ENCODE results near the gene RNU2-1.
"Not testable (repeated sequence)": the region's sequence is repeated elsewhere in the genome, so short reads cannot be mapped to it uniquely, and the experiment has no call there.

The RNU2-1 gene

GRCh38 chr17:43231205-43232020 lies 2.4 kb downstream of the RNU2-1 start:
- WGBS, 2 experiments = 91 to 92% methylated on average over 13 to 20 of the region's 40 CpGs
- H3K27me3 ChIP-seq (ENCODE audit: control insufficient read depth, insufficient read depth, low read length, poor library complexity, severe bottlenecking); H3K9me3 ChIP-seq (ENCODE audit: control insufficient read depth, low read length); H3K4me1 ChIP-seq (ENCODE audit: control insufficient read depth, insufficient read depth, low read length); H3K27ac ChIP-seq (ENCODE audit: insufficient read depth, low read depth, low read length, poor library complexity, severe bottlenecking); H3K4me3 ChIP-seq (ENCODE audit: insufficient read depth, low read depth, low read length); H3K36me3 ChIP-seq (ENCODE audit: control insufficient read depth, insufficient read depth, low read length): not testable (repeated sequence)

GRCh38 chr17:43228020-43228782 lies 5.6 kb downstream of the RNU2-1 start, which contains the start of gene CCDC200:
Gene CCDC200, minus strand, starts transcription at chr17:43228623. Its CDS starts 69 bp downstream, at chr17:43228554.
- H3K36me3 ChIP-seq (ENCODE audit: control insufficient read depth, insufficient read depth, low read length); H3K4me1 ChIP-seq (ENCODE audit: control insufficient read depth, insufficient read depth, low read length); H3K9me3 ChIP-seq (ENCODE audit: control insufficient read depth, low read length); H3K4me3 ChIP-seq (ENCODE audit: insufficient read depth, low read depth, low read length); H3K27me3 ChIP-seq (ENCODE audit: control insufficient read depth, insufficient read depth, low read length, poor library complexity, severe bottlenecking); H3K27ac ChIP-seq (ENCODE audit: insufficient read depth, low read depth, low read length, poor library complexity, severe bottlenecking): not testable (repeated sequence)
- WGBS, 2 experiments = no CpG with 5 or more reads among the region's 7 CpGs

GRCh38 chr17:43226393-43226792 lies 7.4 kb downstream of the RNU2-1 start:
- Histone ChIP-seq H3K27me3 (ENCODE audit: control insufficient read depth, insufficient read depth, low read length, poor library complexity, severe bottlenecking) (no peaks in the 10 kb centered on the region), H3K9me3 (ENCODE audit: control insufficient read depth, low read length) (no peaks in the 10 kb centered on the region), H3K36me3 (ENCODE audit: control insufficient read depth, insufficient read depth, low read length) (no peaks in the 10 kb centered on the region), H3K4me1 (ENCODE audit: control insufficient read depth, insufficient read depth, low read length) (no peaks in the 10 kb centered on the region), H3K4me3 (ENCODE audit: insufficient read depth, low read depth, low read length) (no peak overlapping the region), H3K27ac (ENCODE audit: insufficient read depth, low read depth, low read length, poor library complexity, severe bottlenecking) (no peak overlapping the region)
- whole genome bisulfite sequencing, 2 experiments = 92 to 94% methylated on average over 7 of the region's 7 CpGs

- H3K4me1 ChIP-seq (ENCODE audit: control insufficient read depth, insufficient read depth, low read length) = no peaks in the 10 kb centered on the region
- H3K27me3 ChIP-seq (ENCODE audit: control insufficient read depth, insufficient read depth, low read length, poor library complexity, severe bottlenecking) = no peaks in the 10 kb centered on the region
- no peak overlapping the region for H3K4me3 ChIP-seq (ENCODE audit: insufficient read depth, low read depth, low read length)
- no peaks in the 10 kb centered on the region for H3K36me3 ChIP-seq (ENCODE audit: control insufficient read depth, insufficient read depth, low read length)
- no peak overlapping the region for H3K27ac ChIP-seq (ENCODE audit: insufficient read depth, low read depth, low read length, poor library complexity, severe bottlenecking)
- 94 to 98% methylated on average over 7 of the region's 7 CpGs for WGBS, 2 experiments
- H3K9me3 ChIP-seq (ENCODE audit: control insufficient read depth, low read length) = no peaks in the 10 kb centered on the region
Observed at GRCh38 chr17:43224146-43224705, 9.6 kb downstream of the RNU2-1 start.

- Histone ChIP-seq H3K9me3 (ENCODE audit: control insufficient read depth, low read length) (no peaks in the 10 kb centered on the region), H3K36me3 (ENCODE audit: control insufficient read depth, insufficient read depth, low read length) (peaks cover 2% of the 10 kb centered on the region)
- 81 to 84% methylated on average over 9 of the region's 9 CpGs for WGBS, 2 experiments
Observed at GRCh38 chr17:43220511-43221125, 13.2 kb downstream of the RNU2-1 start.

GRCh38 chr17:43219746-43220380 lies 13.9 kb downstream of the RNU2-1 start:
- peaks cover 4% of the 10 kb centered on the region for H3K36me3 ChIP-seq (ENCODE audit: control insufficient read depth, insufficient read depth, low read length)
- WGBS, 2 experiments = 82 to 87% methylated on average over 8 of the region's 8 CpGs
- H3K4me3 ChIP-seq (ENCODE audit: insufficient read depth, low read depth, low read length) = no peak overlapping the region
- no peaks in the 10 kb centered on the region for H3K27me3 ChIP-seq (ENCODE audit: control insufficient read depth, insufficient read depth, low read length, poor library complexity, severe bottlenecking)
- H3K4me1 ChIP-seq (ENCODE audit: control insufficient read depth, insufficient read depth, low read length) = no peaks in the 10 kb centered on the region
- H3K9me3 ChIP-seq (ENCODE audit: control insufficient read depth, low read length) = no peaks in the 10 kb centered on the region
- no peak overlapping the region for H3K27ac ChIP-seq (ENCODE audit: insufficient read depth, low read depth, low read length, poor library complexity, severe bottlenecking)

More at GRCh38 chr17:43220511-43221125, 13.2 kb downstream of the RNU2-1 start:
- H3K4me1 ChIP-seq (ENCODE audit: control insufficient read depth, insufficient read depth, low read length) = no peaks in the 10 kb centered on the region
- no peaks in the 10 kb centered on the region for H3K27me3 ChIP-seq (ENCODE audit: control insufficient read depth, insufficient read depth, low read length, poor library complexity, severe bottlenecking)
- no peak overlapping the region for H3K4me3 ChIP-seq (ENCODE audit: insufficient read depth, low read depth, low read length)
- H3K27ac ChIP-seq (ENCODE audit: insufficient read depth, low read depth, low read length, poor library complexity, severe bottlenecking) = no peak overlapping the region

GRCh38 chr17:43219001-43219400 lies 14.8 kb downstream of the RNU2-1 start:
- H3K36me3 ChIP-seq (ENCODE audit: control insufficient read depth, insufficient read depth, low read length) = peaks cover 4% of the 10 kb centered on the region
- WGBS, 2 experiments = 91 to 95% methylated on average over 2 of the region's 2 CpGs
- no peaks in the 10 kb centered on the region for H3K4me1 ChIP-seq (ENCODE audit: control insufficient read depth, insufficient read depth, low read length)
- no peak overlapping the region for H3K4me3 ChIP-seq (ENCODE audit: insufficient read depth, low read depth, low read length)
- H3K27ac ChIP-seq (ENCODE audit: insufficient read depth, low read depth, low read length, poor library complexity, severe bottlenecking) = no peak overlapping the region
- no peaks in the 10 kb centered on the region for H3K27me3 ChIP-seq (ENCODE audit: control insufficient read depth, insufficient read depth, low read length, poor library complexity, severe bottlenecking)
- no peaks in the 10 kb centered on the region for H3K9me3 ChIP-seq (ENCODE audit: control insufficient read depth, low read length)

GRCh38 chr17:43217614-43218087 lies 16.1 kb downstream of the RNU2-1 start:
- Histone ChIP-seq H3K4me3 (ENCODE audit: insufficient read depth, low read depth, low read length) (no peak overlapping the region), H3K27ac (ENCODE audit: insufficient read depth, low read depth, low read length, poor library complexity, severe bottlenecking) (no peak overlapping the region), H3K4me1 (ENCODE audit: control insufficient read depth, insufficient read depth, low read length) (peaks cover under 1% of the 10 kb centered on the region), H3K36me3 (ENCODE audit: control insufficient read depth, insufficient read depth, low read length) (peaks cover 4% of the 10 kb centered on the region), H3K27me3 (ENCODE audit: control insufficient read depth, insufficient read depth, low read length, poor library complexity, severe bottlenecking) (no peaks in the 10 kb centered on the region), H3K9me3 (ENCODE audit: control insufficient read depth, low read length) (no peaks in the 10 kb centered on the region)
- 85 to 98% methylated on average over 2 of the region's 2 CpGs for WGBS, 2 experiments

- peaks cover 6% of the 10 kb centered on the region for H3K4me1 ChIP-seq (ENCODE audit: control insufficient read depth, insufficient read depth, low read length)
- WGBS, 2 experiments = 94 to 98% methylated on average over 4 of the region's 4 CpGs
- H3K4me3 ChIP-seq (ENCODE audit: insufficient read depth, low read depth, low read length) = no peak overlapping the region
- no peak overlapping the region for H3K27ac ChIP-seq (ENCODE audit: insufficient read depth, low read depth, low read length, poor library complexity, severe bottlenecking)
- no peaks in the 10 kb centered on the region for H3K27me3 ChIP-seq (ENCODE audit: control insufficient read depth, insufficient read depth, low read length, poor library complexity, severe bottlenecking)
- H3K9me3 ChIP-seq (ENCODE audit: control insufficient read depth, low read length) = no peaks in the 10 kb centered on the region
- H3K36me3 ChIP-seq (ENCODE audit: control insufficient read depth, insufficient read depth, low read length) = peaks cover 4% of the 10 kb centered on the region
Observed at GRCh38 chr17:43216762-43217613, 16.8 kb downstream of the RNU2-1 start.
